Measurements from ENCODE around the gene ADORA2A. TPM values are rescaled to one million over a fixed set of nuclear protein-coding genes. Genes with fewer than 3 reads are reported as not detected.

The ADORA2A gene
- total and polyA plus RNA-seq, 10 of the 15 experiments (the other 5 are each of a cell fraction or from before 2014, with no cell fraction given), result 0.69 to 31.2 (median 18.3) TPM

DNA sequence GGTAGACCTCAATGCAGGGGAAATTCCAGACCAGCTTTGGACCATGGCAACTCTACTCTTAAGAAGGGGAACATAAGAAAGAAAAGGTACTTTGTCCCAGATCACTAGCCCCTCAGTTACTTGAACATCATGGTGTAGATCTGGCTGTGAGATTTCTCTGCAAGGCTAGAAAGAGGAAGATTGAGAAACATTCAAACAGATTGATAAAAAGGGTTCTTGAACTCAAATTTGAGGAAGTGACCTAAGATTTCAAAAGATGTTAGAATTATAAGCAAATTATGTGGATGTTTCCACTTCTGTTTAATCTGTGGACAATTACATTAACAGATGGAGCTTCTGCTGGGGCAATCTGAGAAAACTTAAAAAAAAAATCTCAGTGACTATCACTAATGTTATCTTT is 45.9 kb downstream of the ADORA2A start:
- ChIA-PET RAD21 (ENCODE audit: unreplicated experiment) (no interaction called here), SMC1A (ENCODE audit: uncharacterized antibody, unreplicated experiment) (interaction anchor here (0.7 to 1.3 kb wide), 2 partner anchors 10 to 86 kb away, joined by 3 to 4 read pairs; no protein-coding TSS in a partner anchor), CTCF (interaction anchor here (1.2 to 2.1 kb wide), 4 partner anchors 10 to 49 kb away, joined by 3 to 8 read pairs (median 4); no protein-coding TSS in a partner anchor), POLR2A (no interaction called here)
- Histone ChIP-seq H3K27ac (ENCODE audit: control insufficient read depth, insufficient read depth) (no peak overlapping the region), H3K36me3 (ENCODE audit: control insufficient read depth in 2 of 2, insufficient read depth in 2 of 2, low read length in 1 of 2) (no peaks in the 10 kb centered on the region), H3K79me2 (ENCODE audit: control insufficient read depth, insufficient read depth, low read length) (no peaks in the 10 kb centered on the region), H2AFZ (ENCODE audit: control insufficient read depth, low read depth, low read length) (no peak overlapping the region), H3K27me3 (replicated peaks in 1 of 2; ENCODE audit: control insufficient read depth in 2 of 2, insufficient read depth in 2 of 2, low read length in 1 of 2) (no peaks in the 10 kb centered on the region), H3K4me2 (ENCODE audit: control insufficient read depth, insufficient read depth) (no peak overlapping the region), H3K9me3 (replicated peaks; ENCODE audit: control insufficient read depth, insufficient read depth, low read length) (no peaks in the 10 kb centered on the region), H3K9ac (ENCODE audit: control insufficient read depth, insufficient read depth, low read length) (no peak overlapping the region), H3K4me3 (no peak overlapping the region), H4K20me1 (ENCODE audit: control insufficient read depth, insufficient read depth) (no peaks in the 10 kb centered on the region), H3K4me1 (ENCODE audit: control insufficient read depth, insufficient read depth, low read length) (no peaks in the 10 kb centered on the region)
- in situ Hi-C loops (cut with MboI) (no loop called here), intact Hi-C loops (cut with micrococcal nuclease; ENCODE audit: unreplicated experiment) (no loop called here)
- FAIRE-seq (no peak), ATAC-seq (no peak), DNase-seq (ENCODE audit: low read depth, low spot score) (no peak)
- TF ChIP-seq E4F1 (IDR thresholded peaks at IDR 0.05; ENCODE audit: borderline replicate concordance, partially characterized antibody) (no peak), ASH2L (IDR thresholded peaks at IDR 0.05; ENCODE audit: borderline replicate concordance, low read depth) (no peak), MYB (IDR thresholded peaks at IDR 0.05; ENCODE audit: borderline replicate concordance, low read depth, low read length) (no peak), SPI1 (IDR thresholded peaks at IDR 0.05; ENCODE audit: borderline replicate concordance, insufficient read depth, low read depth, low read length) (peak; percentile 68; the same call in 1 of the 2 replicates), MTA2 (IDR thresholded peaks at IDR 0.05; ENCODE audit: low read depth) (no peak), BACH1 (IDR thresholded peaks at IDR 0.05; ENCODE audit: borderline replicate concordance) (no peak)
- no TSS peak for BruUV-seq (replicated peaks)
